Measurements from ENCODE around the gene F2RL1. TPM values are rescaled to one million over a fixed set of nuclear protein-coding genes. Genes with fewer than 3 reads are reported as not detected.

The F2RL1 gene
- total RNA-seq, 2 experiments from 2014 or later, result 1.8 to 2.2 TPM

- no peaks in the 10 kb centered on the region for H3K4me1 Mint-ChIP-seq (ENCODE audit: low read depth)
- no peaks in the 10 kb centered on the region for H3K36me3 Mint-ChIP-seq (ENCODE audit: low read depth)
- no peak for TF ChIP-seq CTCF (IDR thresholded peaks at IDR 0.05)
- ChIA-PET CTCF (no interaction called here), POLR2A (no interaction called here)
- DNase-seq, result no peak
- H3K9me3 Mint-ChIP-seq, result no peaks in the 10 kb centered on the region
- H3K27me3 Mint-ChIP-seq, result peaks cover 2% of the 10 kb centered on the region
- H3K4me3 Mint-ChIP-seq, result no peak overlapping the region
- ATAC-seq, result no peak
- intact Hi-C loops (cut with micrococcal nuclease), result no loop called here
- no peak overlapping the region for H3K27ac Mint-ChIP-seq
Observed at GRCh38 chr5:76800579-76800978, 18.3 kb upstream of the F2RL1 start.

GRCh38 chr5:76801159-76801802 is 17.5 kb upstream of the F2RL1 start:
- POLR2A ChIA-PET, result no interaction called here
- Mint-ChIP-seq H3K4me1 (ENCODE audit: low read depth) (no peaks in the 10 kb centered on the region), H3K9me3 (no peaks in the 10 kb centered on the region), H3K27ac (no peak overlapping the region), H3K27me3 (peaks cover 2% of the 10 kb centered on the region), H3K36me3 (ENCODE audit: low read depth) (no peaks in the 10 kb centered on the region), H3K4me3 (no peak overlapping the region)
- intact Hi-C loops (cut with micrococcal nuclease), result no loop called here
- no peak for ATAC-seq
- CTCF ChIA-PET, result no interaction called here
- no peak for DNase-seq
- TF ChIP-seq CTCF (IDR thresholded peaks at IDR 0.05), result no peak

GRCh38 chr5:76801803-76802195 is 17.0 kb upstream of the F2RL1 start:
- no peak overlapping the region for H3K4me3 Mint-ChIP-seq
- DNase-seq (no peak), ATAC-seq (no peak)
- H3K27ac Mint-ChIP-seq, result no peak overlapping the region
- no peaks in the 10 kb centered on the region for H3K4me1 Mint-ChIP-seq (ENCODE audit: low read depth)
- no peaks in the 10 kb centered on the region for H3K36me3 Mint-ChIP-seq (ENCODE audit: low read depth)
- H3K27me3 Mint-ChIP-seq, result peaks cover 2% of the 10 kb centered on the region
- POLR2A ChIA-PET, result no interaction called here
- TF ChIP-seq CTCF (IDR thresholded peaks at IDR 0.05), result no peak
- H3K9me3 Mint-ChIP-seq, result no peaks in the 10 kb centered on the region
- intact Hi-C loops (cut with micrococcal nuclease), result no loop called here
- CTCF ChIA-PET, result no interaction called here

- DNase-seq (no peak), ATAC-seq (no peak)
- CTCF ChIA-PET, result interaction anchor here (2.3 kb wide), 1 partner anchor 30 kb away, joined by 6 read pairs; no protein-coding TSS in a partner anchor
- H3K27me3 Mint-ChIP-seq, result peaks cover 2% of the 10 kb centered on the region
- H3K27ac Mint-ChIP-seq, result no peak overlapping the region
- intact Hi-C loops (cut with micrococcal nuclease), result no loop called here
- H3K36me3 Mint-ChIP-seq (ENCODE audit: low read depth), result no peaks in the 10 kb centered on the region
- POLR2A ChIA-PET, result no interaction called here
- no peak for TF ChIP-seq CTCF (IDR thresholded peaks at IDR 0.05)
- H3K4me1 Mint-ChIP-seq (ENCODE audit: low read depth), result no peaks in the 10 kb centered on the region
- H3K9me3 Mint-ChIP-seq, result no peaks in the 10 kb centered on the region
- H3K4me3 Mint-ChIP-seq, result no peak overlapping the region
Observed at GRCh38 chr5:76804266-76804665, 14.6 kb upstream of the F2RL1 start.

GRCh38 chr5:76805821-76806505 is 12.9 kb upstream of the F2RL1 start:
- TF ChIP-seq CTCF (IDR thresholded peaks at IDR 0.05), result no peak
- ATAC-seq (no peak), DNase-seq (no peak)
- Mint-ChIP-seq H3K36me3 (ENCODE audit: low read depth) (no peaks in the 10 kb centered on the region), H3K27ac (no peak overlapping the region), H3K9me3 (no peaks in the 10 kb centered on the region), H3K27me3 (peaks cover 2% of the 10 kb centered on the region), H3K4me1 (ENCODE audit: low read depth) (no peaks in the 10 kb centered on the region), H3K4me3 (no peak overlapping the region)
- intact Hi-C loops (cut with micrococcal nuclease), result no loop called here
- ChIA-PET POLR2A (no interaction called here), CTCF (interaction anchor here (1.5 to 2.3 kb wide), 2 partner anchors 13 to 31 kb away, joined by 4 to 6 read pairs; partner anchors contain the start of gene F2RL1)

Measured in activated CD8-positive, alpha-beta T cell treated with anti-CD3 and anti-CD28 coated beads for 36 hours (primary cell).